Measurements from ENCODE around the gene AGBL1. TPM values are rescaled to one million over a fixed set of nuclear protein-coding genes. Genes with fewer than 3 reads are reported as not detected.

Gene AGBL1
- total and polyA plus RNA-seq, 11 donors = under 0.01 to 0.08 (median 0.02) TPM; not detected in 8

- DNase-seq (no peak), ATAC-seq (no peak)
- Histone ChIP-seq H3K36me3 (no peaks in the 10 kb centered on the region), H3K4me1 (no peaks in the 10 kb centered on the region), H3K27ac (no peak overlapping the region), H3K4me3 (no peak overlapping the region), H3K9me3 (peaks cover 0 to 18% (median 0%) of the 10 kb centered on the region in 12 donors), H3K27me3 (peaks cover 0 to 3% (median 0%) of the 10 kb centered on the region in 9 donors)
- intact Hi-C loops (cut with DNase I) = no loop called here
- WGBS, 4 donors = 62 to 75% (median 70%) methylated on average over 4 of the region's 4 CpGs
- no peak for TF ChIP-seq CTCF (IDR thresholded peaks at IDR 0.05)
- no peak for TF ChIP-seq POLR2A (IDR thresholded peaks at IDR 0.05)
Observed at GRCh38 chr15:86968244-86968643, 888.6 kb downstream of the AGBL1 start.

GRCh38 chr15:86969364-86969763 lies 889.7 kb downstream of the AGBL1 start:
- WGBS, 4 donors = 77 to 86% (median 83%) methylated on average over 4 of the region's 4 CpGs
- Histone ChIP-seq H3K36me3 (no peaks in the 10 kb centered on the region), H3K4me3 (no peak overlapping the region), H3K9me3 (peaks cover 0 to 18% (median 0%) of the 10 kb centered on the region in 12 donors), H3K27me3 (peaks cover 0 to 3% (median 0%) of the 10 kb centered on the region in 9 donors), H3K27ac (no peak overlapping the region), H3K4me1 (no peaks in the 10 kb centered on the region)
- intact Hi-C loops (cut with DNase I) = no loop called here
- DNase-seq = no peak
- ATAC-seq = no peak
- TF ChIP-seq CTCF (IDR thresholded peaks at IDR 0.05) (no peak), POLR2A (IDR thresholded peaks at IDR 0.05) (no peak)

- no peak for DNase-seq
- H3K4me3 ChIP-seq = no peak overlapping the region
- 85 to 92% (median 87%) methylated on average over 2 of the region's 2 CpGs for WGBS, 4 donors
- ATAC-seq = no peak
- no peaks in the 10 kb centered on the region for H3K4me1 ChIP-seq
- H3K27ac ChIP-seq = no peak overlapping the region
- no peaks in the 10 kb centered on the region for H3K36me3 ChIP-seq
- peaks cover 0 to 3% (median 0%) of the 10 kb centered on the region in 9 donors for H3K27me3 ChIP-seq
- TF ChIP-seq CTCF (IDR thresholded peaks at IDR 0.05) = no peak
- TF ChIP-seq POLR2A (IDR thresholded peaks at IDR 0.05) = no peak
- intact Hi-C loops (cut with DNase I) = no loop called here
- H3K9me3 ChIP-seq = peaks cover 0 to 3% (median 0%) of the 10 kb centered on the region in 12 donors
Observed at GRCh38 chr15:86973284-86973844, 893.7 kb downstream of the AGBL1 start.

- TF ChIP-seq CTCF (IDR thresholded peaks at IDR 0.05) (no peak), POLR2A (IDR thresholded peaks at IDR 0.05) (no peak)
- H3K9me3 ChIP-seq = no peaks in the 10 kb centered on the region
- no peaks in the 10 kb centered on the region for H3K4me1 ChIP-seq
- H3K27me3 ChIP-seq = no peaks in the 10 kb centered on the region
- ATAC-seq = no peak
- no peak for DNase-seq
- no peak overlapping the region for H3K4me3 ChIP-seq
- intact Hi-C loops (cut with DNase I) = no loop called here
- WGBS, 4 donors = 69 to 77% (median 76%) methylated on average over 4 of the region's 4 CpGs
- H3K27ac ChIP-seq = no peak overlapping the region
- no peaks in the 10 kb centered on the region for H3K36me3 ChIP-seq
Observed at GRCh38 chr15:86988033-86988432, 908.4 kb downstream of the AGBL1 start.

All from heart left ventricle (tissue), 16 donors.